HG03575 (cell line): ENCODE data around the gene DNAAF5.

Source experiments
- ATAC-seq: cut with Tn5 transposase; IDR thresholded peaks from one replicate; pipeline ENCODE4 v1.9.1; 2021; ENCODE audit not compliant: unreplicated experiment, insufficient number of reproducible peaks, low FRiP score; ENCODE audit errors: extremely low read depth

DNAAF5 gene

GRCh38 chr7:757741-758163 lies 31.3 kb downstream of the DNAAF5 start:
- ATAC-seq: no peak

GRCh38 chr7:759569-759968 lies 33.1 kb downstream of the DNAAF5 start:
- ATAC-seq: no peak

GRCh38 chr7:760006-760405 lies 33.5 kb downstream of the DNAAF5 start:
- ATAC-seq: no peak

DNA sequence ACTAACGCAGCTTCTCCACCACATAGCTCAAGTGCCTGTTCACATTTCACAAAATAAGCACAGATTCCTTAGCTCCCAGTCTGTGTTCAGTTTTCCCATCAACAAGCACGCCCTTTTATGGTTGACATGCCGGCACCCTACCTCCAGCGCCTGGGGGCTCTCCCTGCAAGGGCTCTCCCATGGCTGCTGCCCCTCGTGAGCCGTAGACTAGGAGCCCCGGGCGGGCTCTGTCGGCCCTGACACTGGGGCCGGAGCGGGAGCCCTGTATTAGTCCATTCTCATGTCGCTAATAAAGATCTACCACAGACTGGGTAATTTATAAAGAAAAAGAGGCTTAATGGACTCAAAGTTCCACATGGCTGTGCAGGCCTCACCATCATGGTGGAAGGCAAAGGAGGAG lies 34.6 kb downstream of the DNAAF5 start:
- ATAC-seq: no peak

GRCh38 chr7:761631-762030 lies 35.1 kb downstream of the DNAAF5 start:
- ATAC-seq: no peak

DNA sequence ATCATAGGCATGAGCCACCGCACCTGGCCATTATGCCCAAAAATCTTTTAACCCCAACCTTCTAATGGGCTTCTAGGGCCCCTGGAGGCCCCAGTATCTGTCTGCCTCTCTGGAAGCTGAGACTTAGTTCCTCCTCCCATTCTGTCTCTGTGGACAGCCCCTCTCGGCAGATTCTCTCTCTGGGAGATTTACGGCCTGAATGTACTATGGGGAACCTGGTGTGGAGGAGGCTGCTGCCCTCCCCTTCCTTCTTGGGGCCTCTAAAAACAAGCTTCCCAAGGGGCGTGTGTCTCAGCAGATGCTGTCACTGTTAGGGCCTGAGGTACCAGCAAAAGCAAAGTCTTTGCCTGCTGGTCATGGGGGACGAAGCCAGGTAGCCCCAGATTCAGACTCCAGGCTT lies 36.4 kb downstream of the DNAAF5 start:
- ATAC-seq: no peak

GRCh38 chr7:763762-764161 lies 37.3 kb downstream of the DNAAF5 start:
- no peak for ATAC-seq

DNA sequence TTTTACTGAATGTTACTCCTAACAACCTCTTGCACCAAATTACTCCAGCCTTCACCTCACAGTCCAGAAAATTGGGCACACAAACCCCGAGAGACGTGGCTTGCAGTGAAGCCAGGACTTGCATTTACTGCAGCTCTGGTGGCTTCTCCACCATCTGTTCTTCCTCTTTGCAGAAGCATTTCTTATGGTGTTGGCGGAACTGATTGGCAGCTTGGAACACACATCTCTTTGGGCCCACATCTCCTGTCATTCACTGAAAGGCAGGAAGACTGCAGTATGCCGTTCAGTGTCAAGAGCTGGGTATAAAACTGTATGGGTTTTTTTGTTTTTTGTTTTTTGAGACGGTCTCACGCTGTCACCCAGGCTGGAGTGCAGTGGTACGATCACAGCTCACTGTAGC lies 38.9 kb downstream of the DNAAF5 start:
- no peak for ATAC-seq

- no peak for ATAC-seq
Observed at GRCh38 chr7:767580-767940, 41.1 kb downstream of the DNAAF5 start.

- no peak for ATAC-seq
Observed at GRCh38 chr7:767941-768731, 41.6 kb downstream of the DNAAF5 start.

GRCh38 chr7:768881-769504 lies 42.5 kb downstream of the DNAAF5 start:
- ATAC-seq: no peak

DNA sequence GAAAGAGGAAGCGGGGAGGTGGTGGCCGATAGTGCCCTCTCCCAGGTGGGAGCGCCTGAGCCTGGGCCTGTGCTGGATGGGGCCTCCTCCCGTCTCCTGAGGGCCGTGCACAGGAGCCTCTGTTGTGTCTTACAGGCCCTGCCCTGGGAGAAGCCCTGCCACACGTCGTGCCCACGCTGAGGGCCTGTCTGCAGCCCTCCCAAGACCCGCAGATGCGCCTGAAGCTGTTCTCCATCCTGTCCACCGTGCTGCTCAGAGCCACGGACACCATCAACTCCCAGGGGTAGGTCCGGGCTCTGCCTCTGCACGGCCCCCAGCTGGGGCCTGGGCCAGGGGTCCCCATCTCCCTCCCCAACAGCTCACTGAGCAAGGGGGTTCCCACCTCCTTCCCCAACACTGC lies 43.8 kb downstream of the DNAAF5 start:
- no peak for ATAC-seq

DNA sequence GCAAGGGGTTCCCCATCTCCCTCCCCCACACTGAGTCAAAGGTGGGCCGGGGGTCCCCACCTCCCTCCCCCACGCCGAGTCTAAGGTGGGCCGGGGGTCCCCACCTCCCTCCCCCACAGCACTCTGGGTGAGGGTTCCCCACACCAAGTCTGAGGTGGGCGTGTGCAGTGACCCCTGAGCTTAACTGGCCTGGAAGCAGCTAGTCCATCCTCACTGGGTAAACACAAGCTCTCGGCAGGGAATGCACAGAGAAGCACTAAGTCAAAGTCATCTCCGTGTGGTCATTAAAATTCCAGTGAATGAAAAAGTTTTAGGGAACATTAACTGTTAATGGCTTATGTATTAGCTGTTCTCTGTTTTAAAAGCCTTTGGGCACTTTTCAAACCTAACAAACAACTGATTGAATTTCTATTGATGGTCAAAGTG lies 44.3 kb downstream of the DNAAF5 start:
- no peak for ATAC-seq

DNA sequence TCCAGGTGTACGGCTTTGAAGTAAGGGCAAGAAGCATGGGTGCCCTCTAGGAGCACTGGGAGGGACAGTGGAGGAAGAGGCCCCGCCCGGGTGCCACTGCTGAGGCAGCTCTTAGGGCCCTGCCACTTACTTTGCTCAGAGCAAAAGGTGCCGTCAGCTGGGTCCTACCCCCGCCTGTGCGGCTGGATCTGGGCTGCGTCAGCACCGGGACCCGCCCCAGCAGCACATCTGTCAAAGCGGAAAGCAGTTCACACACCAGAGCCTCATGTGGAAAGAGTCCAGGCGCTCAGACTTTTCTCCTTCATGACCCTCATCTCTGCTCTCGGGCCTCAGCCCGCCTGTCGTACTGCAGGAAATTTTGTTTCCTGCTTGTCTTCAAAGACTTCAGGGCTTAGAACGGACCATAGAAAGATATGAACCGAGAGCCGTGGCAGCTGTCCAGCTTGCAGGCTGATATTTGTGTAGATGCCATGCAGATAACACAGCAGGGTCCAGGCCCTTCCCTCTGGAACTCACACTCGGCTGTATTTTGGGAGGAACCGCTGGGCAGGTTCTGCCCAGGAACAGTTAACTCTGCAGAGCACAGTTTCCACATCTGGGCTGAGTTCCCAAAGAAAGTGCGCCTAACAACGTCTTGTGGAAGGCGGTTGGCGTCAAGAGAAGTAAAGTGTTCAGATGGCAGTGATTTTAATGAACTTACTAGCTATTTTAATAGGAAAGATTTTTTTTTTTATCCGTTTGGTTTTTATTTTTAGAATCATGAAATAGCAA lies 44.9 kb downstream of the DNAAF5 start:
- no peak for ATAC-seq

- ATAC-seq: no peak
Observed at GRCh38 chr7:772005-772294, 45.5 kb downstream of the DNAAF5 start.

GRCh38 chr7:772392-772791 lies 45.9 kb downstream of the DNAAF5 start:
- no peak for ATAC-seq

DNA sequence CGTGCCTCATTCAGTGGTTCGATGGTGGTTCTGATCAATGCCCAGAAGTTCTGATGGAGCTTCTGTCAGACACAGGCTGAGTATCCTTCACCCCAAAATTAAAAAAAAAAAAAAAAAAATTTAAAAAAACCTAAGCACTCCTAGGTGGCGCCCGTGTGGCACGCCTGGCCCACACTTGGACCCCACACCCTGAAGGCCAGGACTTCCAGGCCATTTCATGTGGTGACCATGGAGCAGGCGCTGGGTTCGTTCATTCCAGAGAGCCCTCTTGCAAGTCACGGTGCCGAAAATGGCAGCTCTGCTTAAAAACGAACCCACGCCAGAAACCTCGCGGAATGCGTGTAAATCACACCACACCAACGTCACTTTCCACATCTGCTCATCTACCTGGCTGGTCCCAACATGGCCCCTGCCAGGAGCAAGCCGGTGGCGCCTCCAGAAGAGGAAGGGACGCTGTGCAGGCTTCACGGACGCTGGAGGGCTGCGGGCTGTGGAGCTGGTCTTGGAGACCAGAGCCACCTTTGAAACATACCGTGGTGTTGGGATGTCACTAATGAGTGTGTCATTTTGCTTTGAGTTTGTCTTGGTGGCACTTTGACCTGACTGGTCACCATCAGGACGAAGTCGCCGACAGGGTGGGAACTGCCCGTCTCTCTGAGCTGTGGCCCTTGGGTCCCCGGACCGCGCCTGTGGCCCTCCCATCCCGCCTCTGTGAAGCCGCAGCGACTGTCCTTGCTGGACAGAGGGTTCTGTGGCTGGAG lies 46.5 kb downstream of the DNAAF5 start:
- ATAC-seq: no peak

DNA sequence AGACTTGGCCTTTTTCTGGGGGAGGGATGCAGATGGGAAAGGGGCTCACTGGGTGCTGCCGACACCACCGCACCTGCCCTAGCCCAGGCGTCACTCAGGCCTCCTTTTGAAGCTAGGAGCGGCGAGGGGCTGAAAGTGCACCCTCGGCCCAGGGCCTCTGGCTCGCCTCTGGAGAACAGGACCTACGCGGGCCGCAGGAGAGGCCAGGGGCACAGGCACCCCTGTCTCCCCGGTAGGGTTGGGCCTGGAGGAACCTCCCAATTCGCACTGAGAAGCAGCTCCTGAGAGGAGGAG lies 47.1 kb downstream of the DNAAF5 start:
- no peak for ATAC-seq

DNA sequence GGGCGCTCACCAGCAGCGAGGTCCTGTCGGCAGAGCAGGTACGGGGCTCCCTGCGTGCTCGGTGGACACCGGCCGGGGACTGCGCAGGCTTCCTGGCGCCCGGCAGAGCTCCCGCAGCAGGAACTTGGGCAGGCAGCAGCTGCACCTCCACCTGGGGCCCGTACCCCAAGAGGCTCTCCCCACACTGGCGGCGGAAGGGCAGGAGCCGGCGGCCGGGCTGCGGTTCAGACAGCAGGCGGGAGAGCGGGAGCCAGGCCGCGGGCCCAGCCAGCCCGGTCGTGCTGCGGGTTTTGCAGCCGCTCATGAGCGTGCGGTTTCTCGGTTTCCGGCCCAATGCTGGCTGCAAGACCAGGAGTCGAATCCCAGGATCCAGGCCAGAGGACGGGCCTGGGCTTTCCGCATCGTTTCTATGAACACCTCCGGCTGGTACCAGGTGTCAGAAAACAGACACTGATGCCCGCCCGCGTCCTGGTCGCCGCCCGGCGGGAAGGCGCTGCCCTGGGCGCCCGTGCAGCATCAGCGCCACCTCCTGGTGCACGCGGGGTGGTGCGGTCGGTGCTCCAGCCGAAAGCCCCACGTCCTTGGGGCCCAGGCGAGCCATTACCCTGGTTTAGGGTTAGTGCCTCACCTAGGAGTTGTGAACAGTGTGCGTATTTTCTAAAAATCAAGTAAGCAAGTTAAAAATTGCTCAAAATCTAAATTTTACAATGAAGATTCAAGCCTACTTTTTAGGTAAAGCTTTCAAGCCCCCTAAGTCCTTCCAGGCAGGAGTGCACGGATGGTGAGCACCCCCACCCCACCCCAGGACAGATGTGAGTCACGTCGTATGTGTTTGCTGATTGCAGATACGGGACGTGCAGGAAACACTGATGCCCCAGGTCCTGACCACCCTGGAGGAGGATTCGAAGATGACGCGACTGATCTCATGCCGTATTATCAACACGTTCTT lies 47.9 kb downstream of the DNAAF5 start:
- ATAC-seq: no peak
